NCI-H226 (cell line): ENCODE results near the gene DCTD.
"Not testable (repeated sequence)": the region's sequence is repeated elsewhere in the genome, so short reads cannot be mapped to it uniquely, and the experiment has no call there.

Experiments
- DNase-seq: peaks from one replicate; pipeline ENCODE4 v3.0.0-alpha.2; 2015

Gene DCTD

DNA sequence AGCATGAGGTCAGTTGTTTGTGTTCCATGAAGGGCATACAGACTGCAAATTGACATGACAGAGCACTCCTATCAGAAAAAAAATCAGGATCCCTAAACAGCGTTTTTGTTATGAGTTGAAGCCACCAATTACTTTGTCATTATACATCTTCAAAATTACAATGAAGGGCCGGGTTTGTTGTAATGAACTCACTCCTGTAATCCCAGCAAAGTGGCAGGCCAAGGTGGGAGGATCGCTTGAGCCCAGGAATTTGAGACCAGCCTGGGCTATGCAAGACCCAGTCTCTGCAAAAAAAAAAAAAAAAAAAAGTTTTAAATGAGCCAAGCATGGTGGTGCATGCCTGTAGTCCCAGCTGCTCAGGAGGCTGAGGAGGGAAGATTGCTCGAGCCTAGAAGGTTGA, 3.5 kb upstream of the DCTD start:
- no peak for DNase-seq

DNA sequence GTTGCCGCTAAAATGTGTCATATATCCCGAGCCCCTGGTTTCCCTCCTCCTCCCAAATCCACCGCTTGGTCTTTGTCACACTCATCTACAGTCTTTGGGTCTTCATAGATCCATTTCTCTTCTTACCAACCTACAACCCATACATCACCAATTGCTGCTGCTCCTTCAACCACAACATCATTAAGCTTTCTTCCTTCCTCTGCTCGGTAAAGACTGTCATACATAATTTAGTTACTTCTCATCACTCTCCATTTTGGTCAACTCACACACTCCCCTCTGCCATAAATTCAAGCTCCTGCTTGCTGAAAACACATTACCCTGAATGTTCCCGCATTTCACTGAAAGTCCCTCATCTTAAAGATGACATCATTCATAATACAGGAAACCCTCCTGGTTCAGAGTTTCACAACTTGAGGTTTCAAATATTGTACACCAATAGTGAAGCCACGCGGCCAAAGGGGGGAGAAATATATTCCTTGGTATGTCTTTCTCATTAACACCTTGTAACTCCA, 1.7 kb upstream of the DCTD start:
- no peak for DNase-seq

DNA sequence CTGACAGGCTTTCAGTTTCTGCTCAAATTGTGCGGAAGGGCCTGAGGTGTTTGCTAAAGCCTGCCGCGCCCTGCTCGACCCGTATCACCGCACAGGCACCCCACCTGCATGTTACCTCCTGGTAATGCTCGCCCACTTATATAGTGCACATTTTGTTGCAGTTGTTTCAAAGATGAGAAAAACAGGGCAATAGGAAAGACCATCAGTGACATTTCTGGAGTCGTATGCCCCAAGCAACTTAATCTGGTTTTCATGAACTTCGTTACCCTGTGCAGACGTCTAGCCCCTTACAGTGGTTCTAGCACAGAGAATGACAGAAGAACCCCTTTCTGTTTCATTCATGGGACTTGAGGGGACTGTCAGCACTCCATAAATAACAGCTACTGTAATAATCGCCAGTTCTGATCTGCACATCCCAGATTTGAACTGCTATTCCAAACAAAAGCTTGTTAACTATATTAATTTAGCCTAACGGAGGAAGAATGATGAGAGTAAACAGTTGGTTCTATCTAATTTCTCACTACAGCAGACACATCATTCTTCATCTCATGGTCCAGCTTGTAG, 940 bp upstream of the DCTD start:
- no peak for DNase-seq

DNA sequence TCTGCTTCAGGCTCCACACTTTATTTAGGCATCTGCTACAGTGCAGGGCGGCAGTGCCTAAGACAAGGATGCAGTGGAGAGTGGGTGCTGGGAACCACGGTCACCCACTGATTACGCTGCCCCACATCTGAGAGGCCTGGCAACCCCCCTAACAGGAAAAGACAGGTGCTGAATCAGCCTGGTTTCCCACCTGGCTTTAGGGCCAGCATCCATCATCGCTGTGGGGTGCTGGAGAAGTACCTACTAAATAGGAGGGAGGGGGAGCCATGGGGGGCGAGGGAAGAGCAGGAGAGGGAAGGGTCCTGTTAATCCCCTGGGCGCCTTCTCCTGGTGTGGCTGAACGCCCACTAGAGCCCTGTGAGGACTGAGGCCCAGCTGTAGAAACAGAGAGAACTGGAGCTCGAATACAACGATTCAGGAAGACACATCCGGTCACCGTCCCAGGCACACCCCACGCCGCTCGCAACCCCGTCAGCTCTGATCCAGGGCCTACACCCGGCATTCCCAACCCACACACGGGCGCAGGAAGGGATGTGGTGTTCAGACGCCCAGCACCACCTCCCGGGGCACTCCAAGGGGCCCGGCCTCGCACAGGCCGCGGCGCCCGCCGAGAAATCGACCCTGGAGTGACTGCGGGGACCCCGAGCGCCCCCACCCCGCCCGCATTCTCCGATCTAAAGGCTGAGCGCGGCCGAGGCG, 554 bp downstream of the DCTD start:
- DNase-seq, result peak; percentile 44

DNA sequence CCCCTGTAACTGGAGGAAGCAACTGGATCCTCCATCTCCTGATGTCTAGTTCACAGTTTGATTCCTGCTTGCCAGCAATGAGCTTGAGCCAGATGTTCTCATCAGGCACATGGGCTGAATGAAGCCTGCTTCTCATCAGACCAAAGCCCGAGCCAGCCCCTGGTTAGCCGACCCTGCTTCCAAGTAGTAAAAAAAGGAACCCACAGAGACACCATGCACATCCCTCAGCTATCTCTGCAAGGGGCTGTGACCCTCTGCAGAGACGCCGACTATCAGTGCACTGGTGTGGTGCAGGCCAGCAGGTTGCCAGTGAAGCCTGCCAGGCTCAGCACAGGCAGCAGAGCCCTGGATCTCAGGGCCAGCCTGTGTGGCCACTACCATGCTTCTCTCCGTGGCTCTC, 2.8 kb downstream of the DCTD start:
- no peak for DNase-seq

DNA sequence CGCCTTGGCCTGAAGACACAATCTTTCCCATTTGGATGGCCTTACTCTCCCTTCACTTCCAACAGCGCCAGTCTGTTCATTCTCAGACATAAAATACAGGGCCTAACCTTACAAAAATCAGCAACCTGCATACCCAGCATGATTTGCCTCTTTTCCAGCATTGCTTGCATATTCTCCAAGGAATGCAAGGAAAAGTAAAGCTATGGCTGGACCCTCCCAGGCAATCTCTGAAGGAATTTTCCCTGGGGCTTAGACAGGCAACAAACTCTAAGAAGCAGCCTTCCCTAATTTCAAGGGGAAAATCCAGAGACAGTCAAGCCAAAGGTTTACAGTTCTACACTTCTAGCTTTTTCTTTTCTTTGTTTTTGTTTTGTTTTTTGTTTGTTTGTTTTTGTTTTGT, 3.6 kb downstream of the DCTD start:
- DNase-seq, result no peak

DNA sequence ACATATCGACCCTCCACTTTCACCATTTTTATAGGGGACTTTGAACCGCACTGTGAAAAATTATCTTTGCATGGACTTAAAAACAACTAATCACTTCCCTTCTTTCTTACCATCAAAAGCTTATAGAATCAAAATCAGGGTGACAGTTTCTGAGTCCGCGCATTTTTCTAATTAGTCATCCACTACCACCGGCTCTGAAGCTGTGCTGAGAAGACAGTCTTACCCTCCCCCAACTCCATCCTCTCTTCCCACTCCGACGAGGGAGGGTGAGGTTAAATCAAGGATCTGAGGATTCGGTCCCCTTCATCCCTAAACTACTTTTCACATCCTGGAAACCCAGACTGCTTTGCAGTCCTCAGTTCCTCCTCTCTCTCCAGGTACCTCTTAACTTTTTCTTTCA, 4.2 kb downstream of the DCTD start:
- no peak for DNase-seq

DNA sequence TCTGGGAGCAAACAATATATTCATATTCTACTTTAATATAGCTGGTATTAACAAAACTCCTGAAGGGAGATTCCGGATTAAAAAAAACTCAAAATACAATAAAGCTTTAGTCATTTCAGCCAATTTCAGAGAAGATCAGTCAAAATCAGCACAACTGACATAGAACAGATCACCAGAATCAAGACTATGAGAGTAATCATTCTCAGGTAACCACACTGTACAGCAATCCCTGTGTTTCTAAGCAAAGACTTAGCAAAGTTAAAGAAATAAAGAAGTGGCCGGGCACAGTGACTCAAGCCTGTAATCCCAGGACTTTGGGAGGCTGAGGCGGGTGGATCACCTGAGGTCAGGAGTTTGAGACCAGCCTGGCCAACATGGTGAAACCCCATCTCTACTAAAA, 9.1 kb downstream of the DCTD start:
- DNase-seq, result no peak

DNA sequence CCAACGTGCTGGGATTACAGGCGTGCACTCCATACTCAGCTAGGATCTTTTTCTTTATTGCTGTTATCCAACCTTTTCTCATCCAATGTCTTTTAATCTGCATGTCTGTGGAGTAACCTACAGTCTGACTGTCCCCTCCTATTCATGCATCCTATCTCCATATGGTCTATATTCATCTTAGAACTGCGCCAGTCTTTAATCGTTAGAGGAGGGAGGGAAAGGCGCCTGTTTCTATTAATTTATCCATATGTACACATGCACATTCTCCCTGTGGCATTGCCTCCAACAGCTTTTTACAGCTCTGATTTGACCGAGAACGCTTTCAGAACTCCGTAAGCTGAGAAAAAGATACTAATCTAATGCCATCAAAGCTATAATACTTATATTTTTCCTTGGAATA, 9.8 kb downstream of the DCTD start:
- no peak for DNase-seq

DNA sequence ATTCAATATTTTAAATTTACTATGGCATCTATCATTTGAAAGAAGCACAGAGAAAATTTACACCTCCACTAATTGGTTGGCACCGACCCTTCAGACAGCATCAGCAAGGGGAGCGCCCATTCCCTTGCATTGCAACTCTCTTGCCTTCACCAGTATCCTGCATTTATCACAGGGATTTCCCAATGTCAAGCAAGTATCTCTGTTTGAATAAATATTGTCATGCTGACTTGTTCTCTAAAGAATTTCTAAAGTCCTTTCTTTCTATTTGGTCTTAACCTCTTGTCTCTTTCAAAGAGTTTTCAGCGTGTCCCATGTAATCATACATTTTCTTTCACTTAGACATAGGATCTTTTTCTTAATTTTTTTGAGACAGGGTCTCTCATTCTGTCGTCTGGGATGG, 10.4 kb downstream of the DCTD start:
- DNase-seq, result no peak

DNA sequence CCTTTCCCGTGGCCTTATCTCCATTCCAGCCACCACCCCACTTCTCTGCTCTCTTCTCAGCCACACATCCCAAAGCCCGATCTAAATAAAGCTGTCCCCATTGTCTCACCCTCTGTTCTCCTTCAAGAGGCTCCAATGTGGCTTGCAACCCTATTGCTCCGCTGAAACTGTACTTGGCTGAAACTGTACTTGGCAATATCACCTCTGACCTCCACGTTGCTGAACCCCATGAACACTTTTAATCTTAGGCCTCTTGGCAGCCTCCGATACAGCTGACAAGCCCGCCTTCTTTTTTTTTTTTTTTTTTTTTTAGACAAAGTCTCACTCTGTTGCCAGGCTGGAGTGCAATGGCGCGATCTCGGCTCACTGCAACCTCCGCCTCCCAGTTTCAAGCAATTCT, 12.1 kb downstream of the DCTD start:
- no peak for DNase-seq

DNA sequence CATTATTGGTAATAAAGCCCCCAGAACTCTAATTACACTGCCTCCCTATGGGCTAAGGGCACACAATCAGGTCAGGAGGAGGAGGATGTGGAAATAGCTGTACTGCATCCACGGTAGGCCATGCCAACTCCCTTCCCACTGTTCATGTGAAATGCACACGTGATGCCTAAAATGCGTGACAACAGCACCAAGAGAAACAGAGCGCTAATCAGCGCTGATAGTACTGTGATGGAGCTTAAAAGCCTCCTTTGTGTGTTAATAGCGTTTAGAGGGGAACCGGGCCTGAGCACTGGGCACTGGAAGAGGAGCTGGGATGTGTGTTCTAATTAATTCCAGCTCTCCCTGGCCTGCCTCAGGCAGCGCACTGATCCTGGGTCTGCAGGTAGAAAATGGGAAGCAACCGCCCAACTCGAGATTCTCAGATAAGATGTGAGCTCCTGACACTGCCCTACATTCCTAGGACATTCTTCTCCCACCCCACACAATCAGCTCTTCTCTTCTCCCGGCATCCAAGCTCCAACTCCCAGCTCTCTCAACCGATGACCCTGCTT, 12.9 kb downstream of the DCTD start:
- no peak for DNase-seq

DNA sequence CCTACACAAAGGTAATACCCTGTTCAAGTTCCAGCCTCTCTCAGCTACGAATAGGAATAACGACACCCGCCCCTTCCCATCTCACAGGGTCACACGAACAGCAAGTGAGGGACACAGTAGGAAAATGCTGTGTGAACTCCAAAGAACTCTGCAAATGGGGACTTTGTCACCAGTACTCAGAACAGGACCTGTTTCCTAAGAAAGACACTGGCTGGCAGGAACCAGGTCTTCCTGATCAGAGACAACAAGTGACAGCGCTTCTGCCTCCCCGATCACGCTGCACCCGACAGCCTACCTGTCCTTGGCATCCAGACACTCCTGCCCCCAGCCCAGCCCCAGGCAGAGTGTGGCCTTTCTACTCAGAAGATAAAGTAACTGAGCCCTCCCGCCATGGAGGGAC, 14.2 kb downstream of the DCTD start:
- no peak for DNase-seq

DNA sequence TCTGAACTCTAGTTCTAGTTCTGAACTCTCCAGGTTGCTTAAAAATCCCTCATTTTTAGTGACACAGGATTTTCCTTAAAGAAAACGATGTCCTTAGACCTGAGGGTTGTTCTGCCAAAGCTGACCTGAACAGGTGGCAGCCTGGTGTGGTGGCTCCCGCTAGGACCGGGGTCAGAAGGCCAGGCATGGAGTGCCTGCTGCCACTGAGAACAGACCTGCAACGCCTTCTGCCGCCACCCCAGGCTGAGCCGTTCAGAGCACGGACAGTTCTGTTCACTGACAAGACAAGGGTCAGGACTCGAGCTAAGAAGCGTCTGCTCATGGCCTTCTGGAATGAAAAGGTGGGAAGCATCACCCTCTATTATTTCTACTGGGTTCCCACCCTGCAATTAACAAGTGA, 15.8 kb downstream of the DCTD start:
- DNase-seq, result no peak

DNA sequence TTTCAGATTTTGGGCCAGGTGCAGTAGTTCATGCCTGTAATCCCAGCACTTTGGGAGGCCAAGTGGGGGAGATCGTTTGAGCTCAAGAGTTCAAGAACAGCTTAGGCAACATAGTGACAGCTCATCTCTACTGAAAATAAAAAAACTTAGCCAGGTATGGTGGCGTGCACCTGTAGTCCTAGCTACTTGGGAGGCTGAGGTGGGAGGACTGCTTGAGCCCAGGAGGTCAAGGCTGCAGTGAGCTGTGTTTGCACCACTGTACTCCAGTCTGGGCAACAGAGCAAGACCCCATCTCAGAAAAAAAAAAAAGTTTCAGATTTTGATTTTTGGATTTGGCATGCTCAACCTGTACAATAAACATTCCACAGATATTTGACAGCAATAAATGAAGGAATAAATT, 17.2 kb downstream of the DCTD start:
- not testable (repeated sequence) for DNase-seq

DNA sequence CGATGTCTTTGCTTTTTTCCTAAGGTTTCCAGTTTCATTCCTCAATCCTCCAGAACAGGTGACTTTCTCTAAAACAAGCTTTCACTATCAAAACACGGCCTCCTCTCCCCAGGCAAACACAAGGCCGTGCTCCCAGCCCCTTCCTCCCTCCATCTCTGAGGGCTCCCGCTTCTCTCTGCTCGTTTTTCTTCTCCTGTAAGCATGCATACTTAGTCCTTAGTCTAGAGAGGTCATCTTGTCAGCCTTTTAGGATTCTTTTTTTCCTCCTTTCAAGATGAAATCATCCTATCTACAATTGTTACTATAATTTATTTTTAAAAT, 18.7 kb downstream of the DCTD start:
- DNase-seq, result no peak

DNA sequence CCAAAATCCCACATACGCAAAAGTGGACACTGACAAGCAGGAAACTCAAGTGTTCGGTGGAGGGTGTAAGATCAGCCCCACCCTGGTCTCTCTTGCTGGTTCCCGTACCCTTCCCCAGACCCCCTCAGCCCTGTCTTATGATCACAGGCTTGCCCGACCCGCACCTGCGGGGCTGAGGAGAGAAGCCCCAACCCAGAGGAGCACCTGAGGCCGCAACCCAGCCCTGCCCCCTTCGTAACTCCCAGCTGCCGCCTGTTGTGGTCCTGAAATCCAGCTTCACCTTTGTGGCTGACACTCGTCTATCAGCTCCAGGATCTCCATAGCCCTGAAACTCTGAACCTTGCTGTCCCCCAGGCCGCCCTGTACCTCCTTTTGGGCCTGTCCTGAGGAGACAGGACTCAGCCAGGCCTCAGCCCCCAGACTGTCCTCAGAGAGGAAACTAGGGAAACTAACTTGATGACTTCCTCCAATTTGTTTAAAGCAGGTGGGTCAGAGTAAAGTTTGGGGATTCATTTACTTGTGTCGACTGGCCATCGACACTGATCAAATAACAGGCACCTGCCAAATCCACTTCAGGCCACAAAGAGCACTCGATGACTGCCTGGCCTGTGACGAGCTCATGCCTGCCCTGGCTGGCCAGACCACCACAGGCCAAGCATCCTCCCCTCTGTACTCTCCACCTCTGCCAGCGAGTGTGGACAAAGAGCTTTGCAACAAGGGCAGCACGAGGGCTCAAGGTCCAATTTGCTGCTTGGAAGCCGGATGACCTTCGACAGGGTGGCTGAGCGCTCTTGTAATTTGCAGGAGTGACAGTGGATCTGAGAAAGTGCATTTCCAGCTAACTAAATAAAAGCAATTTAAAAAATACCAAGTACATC, 19.3 kb downstream of the DCTD start:
- DNase-seq, result no peak

DNA sequence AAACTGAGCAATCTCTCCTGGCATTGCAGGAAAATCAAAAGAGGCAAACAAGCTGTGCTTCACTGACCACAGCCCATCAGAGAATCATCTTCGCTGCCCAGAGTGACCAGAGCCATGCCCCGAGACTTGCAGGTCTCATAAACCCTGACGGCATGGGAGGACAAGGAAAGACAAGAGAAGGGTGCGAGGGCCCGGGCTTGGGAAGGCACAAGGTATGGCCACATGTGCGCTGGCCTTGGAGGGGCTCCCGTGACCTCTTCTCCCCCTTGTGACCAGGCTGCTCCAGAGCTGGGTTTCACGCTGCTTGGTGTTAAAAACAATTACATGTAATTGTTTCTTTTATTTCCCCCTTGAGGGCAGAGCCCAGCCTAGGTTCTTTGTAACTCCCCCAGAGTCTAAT, 20.8 kb downstream of the DCTD start:
- DNase-seq, result no peak

DNA sequence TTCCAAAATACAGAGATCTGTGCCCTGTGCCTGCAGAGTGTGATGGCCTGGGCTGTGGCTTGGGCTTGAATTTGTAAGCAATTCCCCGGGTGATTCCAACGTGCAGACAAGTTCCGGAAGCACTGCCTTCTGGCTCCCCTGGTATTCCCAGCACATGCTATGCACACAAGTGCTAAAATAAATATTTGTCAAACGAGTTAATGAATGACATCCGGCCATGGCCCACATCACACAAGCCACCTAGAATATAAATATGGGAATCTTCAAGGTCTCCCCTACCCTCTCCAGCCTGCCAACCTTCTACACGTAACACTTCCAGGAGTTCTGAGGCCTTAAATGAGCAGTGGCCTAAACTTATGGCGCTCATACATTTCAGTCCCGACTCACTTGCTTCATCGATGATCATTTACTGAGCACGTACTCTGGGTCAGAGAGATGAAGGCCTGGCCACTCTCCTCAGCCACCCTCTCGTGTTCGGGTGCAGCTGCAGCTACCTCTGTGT, 21.3 kb downstream of the DCTD start:
- DNase-seq, result no peak

DNA sequence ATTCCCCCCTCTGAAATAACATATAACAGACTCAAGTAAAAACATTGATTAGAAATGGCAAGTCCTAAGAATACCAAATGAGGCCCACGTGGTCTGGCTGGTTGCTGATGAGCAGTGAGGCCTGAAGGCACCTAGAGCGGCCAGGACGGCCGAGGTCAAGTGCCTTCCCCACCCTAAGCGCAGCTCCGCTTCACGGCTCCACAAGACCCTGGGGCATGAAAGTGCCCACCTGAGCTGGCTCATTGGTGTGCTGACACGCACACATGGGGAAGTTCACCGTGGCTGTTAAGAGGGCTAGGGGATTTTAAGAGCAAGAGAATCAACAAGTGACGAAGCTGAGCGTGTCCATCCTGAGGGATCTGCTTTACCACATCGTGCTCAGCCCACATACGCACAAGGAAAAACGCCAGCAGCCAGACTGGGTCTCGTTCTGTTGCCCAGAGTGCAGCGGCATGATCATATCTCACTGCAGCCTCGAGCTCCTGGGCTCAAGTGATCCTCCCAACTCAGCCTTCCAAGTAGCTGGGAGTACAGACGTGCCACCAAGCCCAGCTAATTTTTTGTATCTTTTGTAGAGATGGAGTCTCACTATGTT, 22.4 kb downstream of the DCTD start:
- DNase-seq, result no peak

DNA sequence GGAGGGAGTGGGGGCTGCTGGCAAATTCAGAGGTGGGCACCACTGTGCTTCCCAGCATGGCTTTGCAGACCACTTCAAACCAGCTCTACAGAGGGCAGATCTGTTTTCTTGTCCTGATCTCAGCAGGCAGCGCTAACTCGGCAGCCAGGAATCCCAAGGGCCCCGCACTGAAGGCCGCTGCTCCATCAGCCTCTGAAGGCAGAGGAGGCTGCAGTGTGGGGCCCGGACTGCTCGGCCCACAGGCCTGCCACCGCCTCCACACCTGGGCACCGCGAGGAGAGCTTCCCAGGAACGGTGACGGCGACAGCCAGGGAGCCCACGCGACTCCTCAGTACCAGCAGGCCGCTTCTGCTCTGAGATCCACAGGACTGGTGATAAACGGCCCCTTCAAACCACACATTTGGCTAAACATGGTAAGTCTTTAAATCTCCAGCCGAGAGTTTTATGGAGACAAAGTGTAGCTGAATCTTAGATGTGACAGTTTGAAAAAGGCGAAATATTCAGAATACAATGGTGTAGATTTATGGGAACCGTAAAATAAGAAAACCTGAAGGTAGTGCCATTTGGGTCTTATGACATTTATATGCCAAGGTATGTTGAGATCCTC, 23.6 kb downstream of the DCTD start:
- DNase-seq, result no peak

DNA sequence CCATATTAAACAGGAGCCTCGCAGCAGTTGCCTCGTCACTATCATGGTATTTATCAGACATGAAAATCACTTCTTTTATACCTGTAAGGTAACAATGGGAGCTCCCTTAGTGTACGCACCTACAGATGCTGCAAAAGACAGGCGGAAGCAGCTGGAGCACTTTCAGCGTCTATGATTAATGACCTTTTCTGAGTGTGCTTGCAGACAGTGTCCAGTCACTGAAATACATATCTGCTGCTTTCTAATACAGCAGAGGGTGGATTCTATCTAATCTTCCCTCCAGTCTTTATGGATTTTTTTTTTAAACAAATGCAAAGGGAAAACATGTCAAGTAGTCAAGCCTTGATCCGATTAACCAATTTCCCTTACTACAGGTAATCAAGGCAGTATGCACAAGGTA, 24.1 kb downstream of the DCTD start:
- no peak for DNase-seq

DNA sequence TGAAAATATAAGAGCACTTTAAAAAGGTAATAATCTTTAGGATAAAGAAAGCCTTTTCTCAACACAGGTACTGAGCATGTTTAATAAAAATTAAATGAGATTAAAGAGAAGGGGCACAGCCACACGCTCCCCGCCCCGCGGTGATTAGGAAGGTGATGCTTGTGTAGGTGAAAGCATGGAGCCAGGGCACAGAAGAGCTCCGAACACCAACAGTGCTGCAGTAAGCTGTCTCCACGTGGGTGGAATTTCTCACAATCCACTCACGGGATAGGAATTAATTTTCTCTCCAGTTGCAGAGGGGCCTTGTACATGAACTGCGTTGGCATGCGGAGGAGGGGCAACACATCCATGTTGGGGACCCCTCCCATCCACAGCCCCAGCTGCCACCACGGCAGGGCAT, 27.0 kb downstream of the DCTD start:
- DNase-seq, result no peak
